ENCODE results near the gene ERCC8.
A peak's percentile ranks its signal among the peaks of the same experiment; 100 is the strongest.
"Not testable (repeated sequence)": the region's sequence is repeated elsewhere in the genome, so short reads cannot be mapped to it uniquely, and the experiment has no call there.

The ERCC8 gene

GRCh38 chr5:60903356-60903755, 41.5 kb downstream of the ERCC8 start:
- no peak for DNase-seq

- no peak for DNase-seq
Observed at GRCh38 chr5:60896991-60897390, 47.9 kb downstream of the ERCC8 start.

GRCh38 chr5:60893521-60893920, 51.3 kb downstream of the ERCC8 start:
- DNase-seq, result no peak

- DNase-seq, result no peak
Observed at GRCh38 chr5:60891667-60892066, 53.2 kb downstream of the ERCC8 start.

GRCh38 chr5:60888359-60889061, 56.4 kb downstream of the ERCC8 start:
- no peak for DNase-seq

GRCh38 chr5:60887746-60888145, 57.1 kb downstream of the ERCC8 start:
- DNase-seq, result no peak

- no peak for DNase-seq
Observed at GRCh38 chr5:60887096-60887495, 57.8 kb downstream of the ERCC8 start.

GRCh38 chr5:60886158-60886557, 58.7 kb downstream of the ERCC8 start:
- DNase-seq, result no peak

GRCh38 chr5:60883229-60883628, 61.6 kb downstream of the ERCC8 start:
- no peak for DNase-seq

- DNase-seq, result no peak
Observed at GRCh38 chr5:60872892-60873291, 72.0 kb downstream of the ERCC8 start.

- no peak for DNase-seq
Observed at GRCh38 chr5:60870857-60871256, 74.0 kb downstream of the ERCC8 start.

GRCh38 chr5:60860572-60860971, 84.3 kb downstream of the ERCC8 start:
- not testable (repeated sequence) for DNase-seq

- DNase-seq, result no peak
Observed at GRCh38 chr5:60856066-60856465, 88.8 kb downstream of the ERCC8 start.

- no peak for DNase-seq
Observed at GRCh38 chr5:60852940-60853339, 91.9 kb downstream of the ERCC8 start.

- DNase-seq, result no peak
Observed at GRCh38 chr5:60852317-60852716, 92.6 kb downstream of the ERCC8 start.

- no peak for DNase-seq
Observed at GRCh38 chr5:60851626-60852025, 93.2 kb downstream of the ERCC8 start.

- no peak for DNase-seq
Observed at GRCh38 chr5:60846298-60846697, 98.6 kb downstream of the ERCC8 start.

- DNase-seq, result peak; percentile 58
Observed at GRCh38 chr5:60843936-60844905, 100.6 kb downstream of the ERCC8 start, which contains the start of gene ELOVL7. Gene ELOVL7 (minus strand): TSS chr5:60844269. CDS start chr5:60787397, 56,872 bp downstream.

GRCh38 chr5:60843386-60843935, 101.4 kb downstream of the ERCC8 start:
- DNase-seq, result no peak

- no peak for DNase-seq
Observed at GRCh38 chr5:60842871-60843385, 101.9 kb downstream of the ERCC8 start.

GRCh38 chr5:60841361-60841760, 103.5 kb downstream of the ERCC8 start:
- DNase-seq, result peak; percentile 1

GRCh38 chr5:60836131-60836530, 108.7 kb downstream of the ERCC8 start:
- DNase-seq, result no peak

- no peak for DNase-seq
Observed at GRCh38 chr5:60835554-60835953, 109.3 kb downstream of the ERCC8 start.

Data from DMS79 (cell line).